GM12865 (cell line): ENCODE measurements around the gene MIA2.
"Not testable (repeated sequence)": the region's sequence is repeated elsewhere in the genome, so short reads cannot be mapped to it uniquely, and the experiment has no call there.

ENCODE experiments used
- DNase-seq: peaks from one replicate; pipeline ENCODE4 v3.0.0; 2010; ENCODE audit warnings: low read depth
- H3K4me3 ChIP-seq: 2 replicates; pipeline ENCODE4 v1.5.1; 2011; ENCODE audit warnings: mild to moderate bottlenecking, low read depth, low read length, control low read depth
- CTCF ChIP-seq: IDR thresholded peaks from 2 replicates; pipeline ENCODE4 v1.5.1; 2011; ENCODE audit warnings: low read length, control low read depth, low read depth, inconsistent platforms; ENCODE audit not compliant: insufficient read depth; ENCODE audit errors: missing control alignments

Gene MIA2

GRCh38 chr14:39233680-39234326 is at the start of gene MIA2:
MIA2 (plus strand) TSS chr14:39233915; CDS start chr14:39234115, 200 bp downstream.
- H3K4me3 ChIP-seq, result no peak within 1 kb of the TSS
- TF ChIP-seq CTCF, result no peak
- no peak for DNase-seq

- TF ChIP-seq CTCF, result no peak
- no peak overlapping the region for H3K4me3 ChIP-seq
- no peak for DNase-seq
These were observed 49.0 kb upstream of the MIA2 start for GRCh38 chr14:39184628-39185255.

- DNase-seq, result no peak
- TF ChIP-seq CTCF, result no peak
- no peak overlapping the region for H3K4me3 ChIP-seq
These were observed 48.3 kb upstream of the MIA2 start for GRCh38 chr14:39185256-39186049.

GRCh38 chr14:39186941-39187525 is 46.7 kb upstream of the MIA2 start:
- DNase-seq, result no peak
- TF ChIP-seq CTCF, result no peak
- no peak overlapping the region for H3K4me3 ChIP-seq

- DNase-seq, result no peak
- TF ChIP-seq CTCF, result no peak
- H3K4me3 ChIP-seq, result no peak overlapping the region
These were observed 29.8 kb upstream of the MIA2 start for GRCh38 chr14:39203659-39204606.

- H3K4me3 ChIP-seq, DNase-seq: not testable (repeated sequence)
These were observed 26.3 kb upstream of the MIA2 start for GRCh38 chr14:39207430-39207829.
